ELR (cell line): ENCODE measurements around the gene FNDC3B.
A peak's percentile ranks its signal among the peaks of the same experiment; 100 is the strongest.

Experiments used
- DNase-seq: peaks from one replicate; pipeline ENCODE4 v3.0.0-alpha.2; 2015; ENCODE audit warnings: low read depth

The FNDC3B gene

DNA sequence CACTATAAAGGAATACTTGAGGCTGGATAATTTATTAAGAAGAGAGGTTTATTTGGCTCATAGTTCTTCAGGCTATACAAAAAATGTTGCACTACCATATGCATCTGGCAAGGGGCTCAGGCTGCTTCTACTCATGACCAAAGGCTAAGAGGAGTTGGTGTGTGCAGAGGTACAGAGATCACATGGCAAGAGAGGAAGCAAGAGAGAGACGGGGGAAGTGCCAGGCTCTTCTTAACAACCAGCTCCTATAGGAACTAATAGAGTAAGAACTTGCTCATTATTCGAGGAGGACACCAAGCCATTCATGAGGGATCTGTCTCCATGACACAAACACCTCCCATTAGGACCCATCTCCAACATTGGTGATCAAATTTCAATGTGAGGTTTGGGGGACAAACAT lies 6.0 kb upstream of the FNDC3B start:
- no peak for DNase-seq

DNA sequence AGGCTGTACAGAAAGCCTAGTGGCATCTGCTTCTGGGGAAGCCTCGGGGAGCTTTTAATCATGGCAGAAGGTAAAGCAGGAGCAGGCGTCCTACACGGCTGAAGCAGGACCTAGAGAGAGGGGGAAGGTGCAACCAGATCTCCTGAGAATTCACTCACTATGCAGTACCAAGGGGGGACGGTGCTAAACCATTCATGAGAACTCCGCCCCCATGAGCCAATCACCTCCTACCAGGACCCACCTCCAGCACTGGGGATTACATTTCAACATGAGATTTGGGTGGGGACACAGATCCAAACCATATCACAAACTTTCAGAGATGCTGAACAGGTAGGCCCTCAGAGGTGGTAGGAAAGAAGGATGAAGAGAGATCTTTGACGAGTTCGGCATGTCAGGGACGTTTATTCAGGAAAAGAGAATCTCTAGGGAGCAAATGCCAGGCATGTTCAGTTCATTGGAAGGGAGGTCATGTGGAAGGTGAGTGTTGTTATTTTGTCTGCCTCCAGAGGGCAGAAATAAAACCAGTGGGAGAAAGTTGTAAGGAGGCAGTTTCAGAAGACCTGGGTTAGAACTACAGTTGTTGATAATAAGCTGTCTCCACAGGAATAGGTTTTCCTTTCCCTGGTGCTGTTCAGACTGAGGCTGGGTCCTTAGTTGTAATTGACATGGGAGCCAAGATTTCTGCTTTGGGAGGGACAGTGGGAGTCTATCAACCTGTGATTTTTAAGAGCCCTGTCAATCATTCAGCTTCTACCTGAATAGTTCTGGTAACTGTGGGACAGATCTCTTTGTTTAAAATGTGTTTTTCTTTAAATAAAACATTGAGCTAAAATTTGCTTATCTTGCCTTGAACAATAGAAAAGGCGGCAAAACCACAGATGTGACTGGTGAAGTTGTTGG lies 4.3 kb upstream of the FNDC3B start:
- peak; percentile 44 for DNase-seq

DNA sequence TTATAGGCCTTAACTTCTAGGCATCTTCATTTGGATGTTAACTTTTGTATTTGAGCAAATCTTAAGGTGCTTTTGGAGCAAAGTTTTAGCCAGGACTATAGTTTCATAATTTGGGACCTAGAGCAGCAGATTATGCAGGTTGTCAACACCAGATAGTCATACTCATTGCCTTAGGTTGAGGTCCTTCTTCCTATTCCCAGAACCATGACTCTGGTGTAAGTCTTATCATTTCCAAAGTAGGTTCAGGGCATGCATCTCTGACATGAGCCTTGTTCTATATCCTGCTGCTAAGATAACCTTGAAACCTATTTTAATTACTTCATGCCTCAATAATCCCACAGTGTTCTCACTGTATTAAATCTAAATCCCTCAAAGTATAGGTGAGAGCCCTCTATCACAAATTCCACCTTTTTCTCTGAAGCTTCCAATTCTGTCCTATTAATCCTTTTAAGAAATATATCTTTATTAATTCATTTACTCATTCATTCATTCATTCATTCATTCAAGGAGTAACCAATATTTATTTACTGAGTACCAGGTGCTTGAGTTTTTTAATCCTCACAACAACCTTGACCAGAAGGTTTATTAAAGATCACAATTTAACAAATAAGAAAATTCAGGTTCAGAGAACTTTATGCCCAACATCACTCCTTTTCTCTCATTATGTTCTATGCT lies 2.7 kb upstream of the FNDC3B start:
- DNase-seq = no peak

DNA sequence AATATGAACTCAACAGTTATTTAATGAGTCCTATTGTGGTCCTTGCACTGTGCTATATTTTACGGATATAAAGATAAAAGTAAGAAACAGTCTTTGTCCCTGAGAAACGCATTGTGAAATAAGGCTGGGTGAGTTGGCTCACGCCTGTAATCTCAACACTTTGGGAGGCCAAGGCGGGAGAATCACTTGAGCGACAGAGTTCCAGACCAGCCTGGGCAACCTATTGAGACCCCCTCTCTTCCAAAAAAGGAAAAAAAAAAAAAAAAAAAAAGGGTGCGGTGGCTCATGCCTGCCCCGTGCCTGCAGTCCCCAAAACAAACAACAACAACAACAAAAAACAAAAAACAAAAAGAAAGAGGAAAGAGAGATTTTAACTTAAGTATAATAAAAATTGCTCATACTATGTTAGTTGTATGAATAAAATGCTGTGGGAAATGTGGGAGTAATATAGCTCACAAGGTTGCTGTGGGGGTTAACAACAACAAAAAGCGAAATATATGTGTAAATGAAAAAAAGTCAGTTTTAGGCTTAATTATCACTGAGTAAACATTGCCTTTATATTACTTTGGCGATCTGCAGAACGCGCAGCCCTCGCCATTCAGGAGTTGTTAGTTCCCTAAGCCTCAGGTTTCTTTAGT lies 461 bp upstream of the FNDC3B start:
- peak; percentile 46 for DNase-seq

DNA sequence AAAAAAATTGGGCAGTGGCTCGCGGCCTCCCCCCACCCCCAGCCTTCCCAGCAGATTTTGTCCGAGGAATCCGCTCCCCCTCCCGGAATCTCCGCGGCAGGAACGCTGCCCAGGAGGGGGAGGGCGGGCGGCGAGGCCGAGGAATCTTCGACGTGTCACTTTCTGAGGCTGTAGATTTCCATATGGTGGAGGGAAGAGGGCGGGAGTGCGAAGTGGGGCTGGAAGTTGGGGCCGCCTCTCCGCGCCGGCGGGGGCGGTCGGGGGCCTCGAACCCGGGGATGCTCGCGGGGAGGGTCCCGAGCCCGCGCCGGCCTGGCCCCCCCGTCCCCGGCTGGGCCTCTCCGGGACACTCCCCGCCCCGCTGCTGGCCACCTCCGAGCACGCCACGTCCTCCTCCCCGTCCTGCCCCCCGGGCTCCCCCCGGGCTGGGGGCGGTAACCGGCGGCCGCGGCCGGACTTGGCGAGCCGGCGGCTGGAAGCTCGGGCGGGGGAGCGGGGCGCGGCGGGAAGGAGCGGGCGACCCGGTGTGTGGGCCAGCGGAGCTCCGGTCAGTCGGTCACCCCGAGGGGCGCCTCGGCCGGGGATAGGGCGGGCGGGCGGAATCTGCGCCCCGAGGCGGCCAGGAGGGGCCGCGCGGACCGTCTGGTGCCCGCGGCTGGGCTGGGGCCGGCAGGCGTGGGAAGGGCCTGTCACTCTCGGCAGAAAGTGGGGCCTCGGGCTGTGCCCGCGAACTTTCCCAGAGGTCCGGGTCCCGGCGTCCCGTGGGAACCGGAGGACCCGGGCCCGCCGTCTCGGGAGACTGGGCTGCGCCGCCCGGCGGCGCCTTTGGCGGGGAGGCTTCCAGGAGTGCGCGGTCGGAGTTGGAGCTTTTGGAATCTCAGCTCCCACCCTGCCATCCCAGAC lies 951 bp downstream of the FNDC3B start:
- DNase-seq = peak; percentile 83

DNA sequence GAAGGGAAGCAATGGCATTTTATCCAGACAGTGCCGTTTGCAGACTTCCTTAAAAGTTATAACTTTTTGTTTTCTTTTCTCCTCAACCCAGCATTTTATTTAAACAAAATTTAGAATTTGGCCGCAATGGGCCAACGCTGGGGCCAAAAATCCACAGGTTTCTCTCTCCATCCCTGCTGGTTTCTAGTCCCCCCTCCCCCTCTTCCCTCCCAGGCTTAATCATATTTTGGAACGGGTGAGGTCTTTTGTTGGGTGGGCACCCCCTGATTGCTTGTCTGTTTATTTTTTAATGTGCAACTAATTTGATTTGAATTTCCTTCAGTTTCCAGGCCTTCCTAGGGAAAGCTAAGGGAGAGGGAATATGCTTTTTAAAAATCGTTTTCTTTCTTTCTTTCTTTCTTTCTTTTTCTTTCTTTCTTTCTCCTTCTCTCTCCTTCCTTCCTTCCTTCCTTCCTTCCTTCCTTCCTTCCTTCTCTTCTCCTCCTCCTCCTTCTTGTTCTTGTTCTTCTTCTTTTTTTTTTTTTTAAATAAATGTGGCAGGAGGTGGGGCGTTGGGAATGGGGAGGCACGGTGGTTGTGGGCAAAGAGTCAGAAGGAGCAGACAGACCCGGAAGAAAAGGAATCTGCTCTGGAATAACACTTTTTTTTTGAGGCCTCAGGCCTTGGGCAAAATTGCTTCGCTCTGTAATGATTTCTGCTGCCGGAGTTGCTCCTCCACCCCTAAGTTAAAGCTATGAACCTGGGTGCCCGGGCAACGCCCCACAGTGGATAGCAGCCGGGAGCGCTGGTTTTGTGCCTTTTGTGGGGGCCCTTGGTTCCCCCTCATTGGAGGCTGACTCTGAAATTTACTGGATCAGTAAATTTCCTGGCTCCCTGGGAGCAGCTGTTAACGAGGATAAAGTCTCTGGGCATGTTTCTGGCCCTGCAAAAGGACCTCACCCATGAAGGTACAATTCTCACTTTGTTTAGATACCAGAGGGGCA lies 1.9 kb downstream of the FNDC3B start:
- DNase-seq = peak; percentile 67

DNA sequence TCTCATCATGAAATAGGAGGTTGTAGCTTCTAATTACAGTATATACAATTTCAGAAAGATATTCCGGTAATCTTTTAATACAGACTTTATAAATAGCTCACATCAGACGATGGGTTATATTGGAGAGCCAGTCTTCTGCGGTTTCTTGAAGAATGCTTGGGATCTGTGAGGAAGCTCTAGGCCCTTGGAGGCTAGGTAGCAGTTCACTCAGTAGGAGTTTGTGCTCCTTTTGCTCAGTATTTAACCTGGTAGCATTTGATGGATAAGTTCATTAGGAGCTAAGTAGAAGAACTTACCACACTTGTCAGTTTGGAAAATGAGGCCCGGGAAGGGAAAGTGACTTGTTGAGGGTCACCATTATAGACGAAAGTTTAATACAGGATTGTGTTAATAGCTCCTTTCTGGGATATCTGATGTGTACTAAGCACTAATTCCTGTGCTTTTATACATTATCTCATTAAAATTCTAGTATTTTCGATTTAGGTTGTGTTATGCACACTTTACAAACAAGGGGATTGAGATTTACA lies 2.8 kb downstream of the FNDC3B start:
- peak; percentile 15 for DNase-seq

DNA sequence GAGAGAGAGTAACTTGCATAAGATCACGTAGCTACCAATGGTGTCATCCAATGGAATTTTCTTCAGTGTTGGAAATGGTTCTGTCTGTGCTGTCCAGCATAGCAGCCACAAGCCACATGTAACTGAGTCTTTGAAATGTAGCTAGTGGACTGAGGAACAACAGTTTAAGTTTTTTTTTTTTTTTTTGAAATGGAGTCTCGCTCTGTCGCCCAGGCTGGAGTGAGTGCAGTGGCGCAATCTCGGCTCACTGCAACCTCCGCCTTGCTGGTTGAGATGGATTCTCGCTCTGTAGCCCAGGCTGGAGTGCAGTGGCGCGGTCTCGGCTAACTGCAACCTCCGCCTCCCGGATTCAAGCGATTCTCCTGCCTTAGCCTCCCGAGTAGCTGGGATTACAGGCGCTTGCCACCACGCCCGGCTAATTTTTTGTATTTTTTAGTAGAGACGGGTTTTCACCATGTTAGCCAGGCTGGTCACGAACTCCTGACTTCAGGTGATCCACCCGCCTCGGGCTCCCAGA lies 3.3 kb downstream of the FNDC3B start:
- peak; percentile 32 for DNase-seq

DNA sequence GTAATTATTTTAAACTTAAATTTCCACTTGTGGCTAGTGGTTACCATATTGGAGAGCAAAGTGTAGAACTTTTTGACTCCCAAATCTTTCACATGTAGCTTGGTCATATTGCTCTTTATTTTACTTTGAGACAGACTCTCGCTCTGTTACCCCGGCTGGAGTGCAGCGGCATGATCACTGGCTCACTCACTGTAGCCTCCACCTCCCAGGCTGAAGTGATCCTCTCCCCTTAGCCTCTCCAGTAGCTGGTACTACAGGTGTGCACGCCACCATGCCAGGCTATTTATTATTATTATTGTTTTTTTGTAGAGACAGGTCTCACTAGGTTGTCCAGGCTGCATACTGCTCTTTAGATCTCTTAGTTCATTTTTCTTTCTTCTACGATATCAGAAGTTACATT lies 3.9 kb downstream of the FNDC3B start:
- DNase-seq = no peak

DNA sequence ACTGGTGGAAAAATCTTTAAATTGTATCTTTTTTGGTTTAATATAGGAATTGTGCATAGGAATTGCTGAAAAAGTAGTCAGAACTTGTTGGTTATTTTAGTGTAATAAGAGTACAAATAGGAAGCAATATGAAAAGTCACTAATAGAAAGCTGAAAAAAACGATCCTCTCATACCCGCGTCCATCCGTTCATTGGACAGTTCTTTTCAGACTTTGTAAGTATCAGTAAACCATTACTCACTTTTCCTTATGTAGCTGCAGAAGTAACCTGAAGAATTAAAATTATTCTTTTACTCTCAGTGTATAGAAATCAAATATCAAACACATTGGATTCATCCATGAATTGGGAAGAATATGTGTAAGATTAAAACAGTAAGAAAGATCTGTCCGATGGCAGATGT lies 4.4 kb downstream of the FNDC3B start:
- DNase-seq = no peak

DNA sequence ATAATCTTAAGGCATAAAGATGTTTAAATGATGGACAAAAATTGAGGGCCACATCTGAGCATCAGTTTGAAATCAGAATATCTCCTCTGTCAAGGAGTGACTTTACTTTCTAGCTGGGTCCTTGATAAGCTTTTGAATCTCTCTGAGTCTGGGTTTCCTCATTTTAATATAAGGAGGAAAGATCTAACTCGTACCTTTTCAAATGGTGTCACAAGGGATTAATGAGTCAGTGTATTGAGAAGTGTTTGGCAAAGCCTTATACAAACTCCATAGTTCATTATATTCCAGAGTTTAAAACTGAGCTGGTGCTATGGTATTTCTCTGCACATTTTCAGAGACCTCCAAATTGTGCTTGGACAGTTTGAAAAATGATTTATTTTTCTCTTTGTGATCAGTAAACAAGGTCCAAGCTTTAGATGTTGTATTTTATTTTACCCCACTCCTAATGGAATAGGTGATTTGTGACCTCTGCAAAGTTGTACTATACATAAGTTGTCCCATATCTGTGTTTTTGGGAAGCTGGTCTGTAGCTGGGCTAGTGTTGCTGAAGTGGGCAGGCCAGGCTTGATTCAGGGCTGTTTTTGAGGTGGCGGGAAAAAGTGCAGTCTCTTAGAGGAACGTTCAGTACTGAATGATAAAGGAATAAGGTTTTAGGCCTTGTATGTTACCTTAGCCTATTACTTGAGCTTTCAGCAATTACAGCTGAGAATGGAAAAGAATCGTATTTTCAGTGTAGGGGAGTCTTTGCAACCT lies 5.6 kb downstream of the FNDC3B start:
- no peak for DNase-seq

DNA sequence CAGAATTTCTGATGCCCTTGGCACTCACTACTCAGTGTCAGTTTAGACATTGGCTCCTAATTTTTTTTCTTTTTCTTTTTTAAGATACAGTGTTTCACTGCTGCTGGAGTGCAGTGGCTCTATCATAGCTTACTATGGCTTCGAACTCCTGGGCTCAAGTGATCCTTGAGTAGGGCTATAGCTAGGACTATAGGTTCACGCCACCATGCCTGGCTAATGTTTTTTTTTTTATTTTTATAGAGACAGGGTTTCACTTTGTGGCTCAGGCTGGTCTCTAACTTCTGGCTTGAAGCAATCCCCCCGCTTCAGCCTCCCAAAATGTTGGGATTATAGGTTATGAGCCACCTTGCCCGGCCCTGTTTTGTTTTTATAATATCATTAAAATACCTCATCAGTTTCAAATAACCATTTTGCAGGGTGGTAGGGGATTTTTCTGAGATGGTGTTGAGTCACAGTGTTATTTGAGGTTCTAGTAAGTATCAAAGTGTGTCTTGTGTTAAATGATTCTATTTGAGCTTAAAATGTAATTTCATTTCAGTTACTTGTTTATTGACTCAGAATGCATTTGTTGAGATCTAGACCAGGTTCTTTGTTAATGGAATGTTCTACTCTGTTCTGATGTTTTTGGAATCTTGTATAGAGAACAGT lies 7.0 kb downstream of the FNDC3B start:
- DNase-seq = peak; percentile 24

DNA sequence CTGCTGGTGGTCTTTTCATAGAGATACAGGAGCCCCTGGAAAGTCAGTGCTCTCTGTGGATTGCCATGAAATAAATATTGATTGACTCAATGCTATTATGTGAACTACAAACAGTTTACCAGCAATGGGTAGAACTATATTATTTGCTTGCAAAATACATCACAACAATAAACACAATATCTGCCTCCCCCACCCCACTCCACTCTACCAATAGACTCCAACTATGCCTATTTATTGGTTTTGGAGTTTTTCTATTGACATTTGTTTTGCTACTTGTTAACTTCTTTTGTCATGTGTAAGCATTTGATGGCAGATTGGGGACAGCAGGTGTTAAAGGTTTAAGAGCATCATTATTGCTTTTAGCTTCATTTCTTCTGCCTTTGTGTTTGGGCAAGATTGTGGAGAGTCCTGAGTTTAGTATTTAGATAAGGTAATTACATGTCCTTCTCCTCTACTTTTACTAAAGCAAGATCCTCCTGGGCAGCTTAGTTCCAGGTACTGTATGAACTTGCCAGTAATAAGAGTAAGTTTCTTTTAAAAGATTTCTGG lies 8.3 kb downstream of the FNDC3B start:
- no peak for DNase-seq

DNA sequence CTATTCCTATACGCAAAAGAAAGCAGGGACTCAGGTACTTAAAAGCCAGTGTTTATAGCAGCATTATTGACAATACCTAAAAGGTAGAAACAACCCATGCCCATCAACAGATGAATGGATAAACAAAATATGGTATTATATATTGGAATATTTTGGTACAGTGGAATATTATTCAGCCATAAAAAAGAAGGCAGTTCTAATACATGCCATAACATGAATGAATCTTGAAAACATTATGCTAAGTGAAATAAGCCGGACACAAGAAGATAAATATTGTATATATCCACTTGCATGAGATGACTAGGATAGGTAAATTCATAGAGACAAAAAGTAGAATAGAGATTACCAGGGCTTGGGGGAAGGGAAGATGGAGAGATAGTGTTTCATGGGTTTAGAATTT lies 9.2 kb downstream of the FNDC3B start:
- no peak for DNase-seq

DNA sequence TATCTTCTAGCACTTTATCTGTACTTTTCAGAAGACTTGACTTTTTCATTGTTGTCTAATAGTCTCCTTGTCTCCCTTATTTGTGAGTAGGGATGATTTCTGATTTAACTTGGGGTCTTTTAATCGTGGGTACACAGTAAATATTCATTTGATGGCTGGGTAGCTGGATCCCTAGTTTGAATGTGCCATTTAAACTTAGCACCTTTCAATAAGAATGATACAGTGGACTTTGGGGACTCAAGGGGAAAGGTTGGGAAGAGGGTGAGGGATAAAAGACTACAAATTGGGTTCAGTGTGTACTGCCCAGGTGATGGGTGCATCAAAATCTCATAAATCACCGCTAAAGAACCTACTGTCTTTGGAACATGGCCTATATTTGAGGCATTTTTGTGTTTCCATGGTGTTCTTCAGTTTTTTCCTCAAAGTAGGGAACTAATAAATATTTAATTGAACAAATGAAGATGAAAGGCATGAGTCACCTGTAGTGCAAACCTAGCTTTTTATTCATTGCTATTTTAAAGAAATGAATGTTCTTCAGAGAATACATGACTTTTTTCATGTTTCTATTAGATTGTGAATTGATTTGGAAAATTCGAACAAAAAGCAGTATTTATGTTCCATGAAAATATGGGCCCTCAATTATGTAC lies 12.1 kb downstream of the FNDC3B start:
- DNase-seq = no peak

DNA sequence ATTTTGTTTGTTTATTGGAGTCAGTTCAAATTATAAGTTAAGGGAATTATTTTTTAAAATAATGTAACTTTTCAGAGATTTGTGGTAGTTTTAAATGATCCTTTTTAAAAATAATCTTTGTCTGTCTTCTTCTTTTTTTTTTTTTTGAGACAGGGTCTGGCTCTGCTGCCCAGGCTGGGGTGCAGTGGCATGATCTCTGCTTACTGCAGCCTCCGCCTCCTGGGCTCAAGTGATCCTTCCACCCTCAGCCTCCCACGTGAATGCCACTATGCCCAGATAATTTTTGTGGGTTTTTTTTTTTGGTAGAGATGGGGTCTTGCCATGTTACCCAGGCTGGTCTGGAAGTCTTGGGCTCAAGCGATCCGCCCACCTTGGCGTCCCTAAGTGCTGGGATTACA lies 12.6 kb downstream of the FNDC3B start:
- no peak for DNase-seq

DNA sequence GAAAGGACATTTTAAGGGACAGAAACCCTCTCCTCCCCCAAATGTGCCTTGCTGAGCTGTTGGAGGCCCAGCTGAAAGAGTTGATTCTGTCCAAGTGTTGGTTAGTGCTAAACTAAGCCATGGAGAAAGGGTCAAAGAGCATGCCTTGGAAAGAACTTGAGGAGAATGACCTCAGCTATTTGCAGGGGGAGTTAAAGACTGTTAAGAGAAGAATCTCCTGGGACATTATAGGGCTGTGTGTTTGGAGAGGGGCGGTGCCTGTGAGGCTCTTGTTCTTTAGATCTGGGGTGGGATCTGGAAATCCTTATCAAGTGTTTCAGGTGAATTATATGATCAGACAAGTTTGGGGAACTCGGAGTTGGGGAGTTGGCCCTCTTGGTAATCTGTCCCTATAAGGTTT lies 13.0 kb downstream of the FNDC3B start:
- DNase-seq = no peak

DNA sequence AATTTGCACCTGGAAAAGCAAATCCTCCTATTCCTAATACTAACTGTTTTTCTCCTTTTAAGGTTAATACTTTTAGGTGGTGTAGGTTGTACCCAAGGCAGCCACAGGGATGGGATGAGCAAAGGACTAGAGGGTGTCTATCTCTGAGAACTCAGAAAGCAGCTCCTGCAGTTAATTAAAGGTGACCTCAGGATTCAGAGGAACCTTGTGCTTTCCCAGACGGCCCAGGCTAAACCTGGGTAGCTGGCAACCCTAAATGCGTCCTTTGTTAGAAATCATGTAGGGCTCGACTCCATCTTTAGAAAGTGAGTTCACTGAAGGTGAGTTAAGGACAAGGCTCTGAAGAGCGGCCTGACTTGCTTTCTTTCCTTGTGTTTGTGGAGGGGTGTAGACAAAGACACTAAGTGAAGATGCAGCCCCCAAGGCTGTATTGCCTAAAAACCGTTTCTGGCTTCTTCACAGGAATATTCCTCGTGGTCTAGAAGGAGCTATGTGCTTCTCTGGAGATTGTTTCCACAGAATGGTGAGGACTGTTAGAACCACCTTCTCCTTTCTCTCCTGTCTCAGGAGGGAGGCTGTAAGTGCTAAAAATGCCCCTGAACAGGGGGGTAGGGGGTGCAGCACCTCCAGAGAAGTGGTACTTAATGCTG lies 14.9 kb downstream of the FNDC3B start:
- no peak for DNase-seq
